HepG2 (cell line): ENCODE measurements around the gene EBF4. TPM values are rescaled to one million over a fixed set of nuclear protein-coding genes. Genes with fewer than 3 reads are reported as not detected.
A peak's percentile ranks its signal among the peaks of the same experiment; 100 is the strongest.

Source experiments
- ATAC-seq: fragments of 200-7000 bp; cut with Tn5 transposase; 3 replicates; pipeline ENCODE4 v1.9.1; 2020; ENCODE audit warnings: mild to moderate bottlenecking, moderate library complexity
- BruUV-seq: library from RNA; stranded (reverse); fragments of 400-500 nt; replicated peaks from 2 replicates; lab custom pipeline; 2021; lab: Mats Ljungman, UMichigan
- CTCF ChIA-PET: fragments of 300-600 bp; formaldehyde crosslinking; extraction: SDS; loops from one replicate; lab custom pipeline; 2021; ENCODE audit warnings: low total read pairs, inconsistent platforms, low intra/inter-chr PET ratio; lab: Yijun Ruan, JAX
- POLR2A ChIA-PET: fragments of 350-600 bp; sonication (Branson Sonifier 250); formaldehyde crosslinking; loops from one replicate; lab custom pipeline; 2020; ENCODE audit warnings: antibody characterized with exemption, inconsistent platforms; lab: Yijun Ruan, JAX
- DNase-seq: peaks from one replicate; pipeline ENCODE4 v3.0.0-alpha.2; 2015; ENCODE audit warnings: low spot score
- FAIRE-seq: peaks from 3 replicates; lab custom pipeline; 2011; peaks lifted over from hg19 to GRCh38; lab: Jason Lieb, UNC
- H2AFZ ChIP-seq: one replicate; pipeline ENCODE4 v1.6.1; 2011; ENCODE audit warnings: low read length, inconsistent platforms
- H3K27ac ChIP-seq: fragments of 300-600 bp; 3 replicates; pipeline ENCODE4 v1.8.0; 2011; ENCODE audit warnings: mixed run types, mild to moderate bottlenecking, mixed read lengths, low read length, inconsistent platforms; ENCODE audit not compliant: insufficient read depth; ENCODE audit errors: extremely low read length
- H3K27me3 ChIP-seq, 2 experiments: fragments of 200-600 bp in 1 of 2; 2 replicates in 1 of 2; 3 replicates in 1 of 2; pipeline versions ENCODE4 v1.6.0 to v1.8.0; 2011; ENCODE audit warnings: low read length in 2 of 2, mild to moderate bottlenecking in 2 of 2, moderate library complexity in 2 of 2, inconsistent platforms in 1 of 2; ENCODE audit not compliant: insufficient read depth in 2 of 2, control insufficient read depth in 1 of 2
- H3K36me3 ChIP-seq, 2 experiments: fragments of 200-600 bp in 1 of 2; replicated peaks in 1 of 2; 2 replicates in 1 of 2; 3 replicates in 1 of 2; pipeline versions ENCODE4 v1.5.1 to v1.8.0; 2011; ENCODE audit warnings: low read length in 2 of 2, inconsistent platforms in 1 of 2; ENCODE audit not compliant: insufficient read depth in 2 of 2, control insufficient read depth in 1 of 2
- H3K4me1 ChIP-seq: 2 replicates; pipeline ENCODE4 v1.5.1; 2012; ENCODE audit warnings: low read length, inconsistent platforms; ENCODE audit not compliant: insufficient read depth
- H3K4me2 ChIP-seq: 2 replicates; pipeline ENCODE4 v1.6.0; 2011; ENCODE audit warnings: low read depth, low read length, inconsistent platforms
- H3K4me3 ChIP-seq, 3 experiments: fragments of 200-600 bp in 1 of 3; sonication (generic), shearing (Covaris generic) in 1 of 3; replicated peaks in 1 of 3; 2 replicates each; pipeline ENCODE4 v1.5.1; 2011 to 2016; ENCODE audit warnings: low read length in 3 of 3, inconsistent platforms in 2 of 3, low read depth in 2 of 3, mild to moderate bottlenecking in 2 of 3, control low read depth in 1 of 3, mixed read lengths in 1 of 3; ENCODE audit not compliant: insufficient read depth in 1 of 3
- H3K79me2 ChIP-seq: one replicate; pipeline ENCODE4 v1.6.1; 2011; ENCODE audit warnings: low read length, inconsistent platforms; ENCODE audit not compliant: insufficient read depth
- H3K9ac ChIP-seq: 2 replicates; pipeline ENCODE4 v1.6.0; 2011; ENCODE audit warnings: mild to moderate bottlenecking, low read depth, low read length, inconsistent platforms; ENCODE audit not compliant: insufficient read depth
- H3K9me3 ChIP-seq: 2 replicates; pipeline ENCODE4 v1.5.1; 2012; ENCODE audit warnings: mild to moderate bottlenecking, low read length
- H4K20me1 ChIP-seq: 2 replicates; pipeline ENCODE4 v1.6.0; 2011; ENCODE audit warnings: inconsistent platforms, mild to moderate bottlenecking, low read length, moderate library complexity; ENCODE audit not compliant: insufficient read depth
- CREB1 ChIP-seq, 2 experiments: fragments of 450-650 bp in 1 of 2; IDR thresholded peaks; 2 replicates each; pipeline ENCODE4 v1.6.1; 2016 to 2017; ENCODE audit warnings: control low read depth in 1 of 2, mild to moderate bottlenecking in 1 of 2, missing compliant biosample characterization in 1 of 2, missing genetic modification characterization in 1 of 2
- CREM ChIP-seq, 2 experiments: sonication (generic) in 1 of 2; formaldehyde crosslinking in 1 of 2; IDR thresholded peaks; 2 replicates each; pipeline versions ENCODE4 v1.4.0 to v1.6.1; 2016 to 2020; ENCODE audit warnings: antibody characterized with exemption in 1 of 2, mild to moderate bottlenecking in 1 of 2, missing genetic modification reagents in 1 of 2
- EHMT2 ChIP-seq: fragments of 200-600 bp; sonication (generic); IDR thresholded peaks from 2 replicates; pipeline ENCODE4 v1.7.0; 2017; ENCODE audit warnings: antibody characterized with exemption, low read depth, low read length, borderline replicate concordance
- NFE2L2 ChIP-seq: fragments of 150-350 bp; IDR thresholded peaks from 2 replicates; pipeline ENCODE4 v1.6.1; 2014; ENCODE audit warnings: low read length
- PRPF4 ChIP-seq: fragments of 200-400 bp; formaldehyde crosslinking; IDR thresholded peaks from 2 replicates; pipeline ENCODE4 v1.6.1; 2016; ENCODE audit warnings: low read length, low read depth; ENCODE audit not compliant: poor library complexity, severe bottlenecking
- ZBTB42 ChIP-seq: sonication (generic); formaldehyde crosslinking; IDR thresholded peaks from 2 replicates; pipeline ENCODE4 v1.5.0; 2020; ENCODE audit warnings: mild to moderate bottlenecking, missing genetic modification reagents
- ZNF12 ChIP-seq: sonication (generic); formaldehyde crosslinking; IDR thresholded peaks from 2 replicates; pipeline ENCODE4 v1.5.0; 2020; ENCODE audit warnings: missing genetic modification reagents
- ZNF121 ChIP-seq: sonication (generic); formaldehyde crosslinking; IDR thresholded peaks from 2 replicates; pipeline ENCODE4 v1.5.0; 2020; ENCODE audit warnings: mild to moderate bottlenecking, missing genetic modification reagents
- ZNF232 ChIP-seq: sonication (generic); formaldehyde crosslinking; IDR thresholded peaks from 2 replicates; pipeline ENCODE4 v1.4.0; 2020; ENCODE audit warnings: missing genetic modification reagents, borderline replicate concordance
- ZNF234 ChIP-seq: sonication (generic); formaldehyde crosslinking; conservative IDR thresholded peaks from 2 replicates; pipeline ENCODE4 v1.5.1; 2020; ENCODE audit warnings: mild to moderate bottlenecking, missing genetic modification reagents
- ZNF496 ChIP-seq: sonication (generic); formaldehyde crosslinking; IDR thresholded peaks from 2 replicates; pipeline ENCODE4 v1.8.1; 2023; ENCODE audit warnings: mild to moderate bottlenecking, moderate library complexity, missing genetic modification reagents; ENCODE audit not compliant: insufficient replicate concordance
- ZNF589 ChIP-seq: sonication (generic); formaldehyde crosslinking; conservative IDR thresholded peaks from 2 replicates; pipeline ENCODE4 v1.8.0; 2022; ENCODE audit warnings: mild to moderate bottlenecking, moderate library complexity, missing genetic modification reagents
- ZNF773 ChIP-seq: sonication (generic); formaldehyde crosslinking; IDR thresholded peaks from 2 replicates; pipeline ENCODE4 v1.4.0; 2020; ENCODE audit warnings: missing genetic modification reagents, borderline replicate concordance
- WGBS: methylation state at CpG from one replicate; pipeline ENCODE4 v1.1.6; 2017; ENCODE audit warnings: low lambda C conversion rate; 5-methylcytosine and 5-hydroxymethylcytosine counted together
- in situ Hi-C: cut with HindIII; loops from 2 replicates; pipeline ENCODE4 v1.10.0; 2017; ENCODE audit warnings: low pct_unique_long_range_greater_than_20kb; ENCODE audit not compliant: extremely low pct_ligation_motif_present
- intact Hi-C: fragments of 100-400 bp; cut with micrococcal nuclease; formaldehyde crosslinking; loops from one replicate; pipeline ENCODE4 v1.10.0; 2022; ENCODE audit not compliant: unreplicated experiment
- polyA plus RNA-seq, 8 experiments: library from polyadenylated mRNA; depleted of rRNA in 3 of 8; stranded (reverse) in 7 of 8; unstranded in 1 of 8; fragments of >200 nt; fragmentation: Illumina TruSeq in 4 of 8; extraction: Trizol in 4 of 8; gene quantifications; 2 replicates each; pipeline versions ENCODE4 v1.2.1 to v1.2.3, GENCODE V29; 2011 to 2016; ENCODE audit warnings: low read depth in 4 of 8, missing spikeins in 1 of 8, mixed read lengths in 1 of 8; ENCODE audit not compliant: insufficient read depth in 1 of 8
- total RNA-seq, 5 experiments: library from RNA; depleted of rRNA; stranded (reverse); fragments of >200 nt; fragmentation: Illumina TruSeq; extraction: Trizol; gene quantifications; 2 replicates each; pipeline ENCODE4 v1.2.3, GENCODE V29; 2016; ENCODE audit warnings: low read depth in 1 of 5
- TF ChIP-seq, protein P1 (sequence below): sonication (generic); formaldehyde crosslinking; conservative IDR thresholded peaks from 2 replicates; pipeline ENCODE4 v1.8.1; 2023; ENCODE audit warnings: missing genetic modification reagents
- TF ChIP-seq, protein P2 (sequence below): sonication (generic); formaldehyde crosslinking; IDR thresholded peaks from 2 replicates; pipeline ENCODE4 v1.8.0; 2022; ENCODE audit warnings: missing genetic modification reagents, mild to moderate bottlenecking, inconsistent platforms, borderline replicate concordance

The EBF4 gene
- total and polyA plus RNA-seq, 2 of the 13 experiments (the other 11 are each of a cell fraction or from before 2014, with no cell fraction given), result 0.84 to 2.2 TPM

DNA sequence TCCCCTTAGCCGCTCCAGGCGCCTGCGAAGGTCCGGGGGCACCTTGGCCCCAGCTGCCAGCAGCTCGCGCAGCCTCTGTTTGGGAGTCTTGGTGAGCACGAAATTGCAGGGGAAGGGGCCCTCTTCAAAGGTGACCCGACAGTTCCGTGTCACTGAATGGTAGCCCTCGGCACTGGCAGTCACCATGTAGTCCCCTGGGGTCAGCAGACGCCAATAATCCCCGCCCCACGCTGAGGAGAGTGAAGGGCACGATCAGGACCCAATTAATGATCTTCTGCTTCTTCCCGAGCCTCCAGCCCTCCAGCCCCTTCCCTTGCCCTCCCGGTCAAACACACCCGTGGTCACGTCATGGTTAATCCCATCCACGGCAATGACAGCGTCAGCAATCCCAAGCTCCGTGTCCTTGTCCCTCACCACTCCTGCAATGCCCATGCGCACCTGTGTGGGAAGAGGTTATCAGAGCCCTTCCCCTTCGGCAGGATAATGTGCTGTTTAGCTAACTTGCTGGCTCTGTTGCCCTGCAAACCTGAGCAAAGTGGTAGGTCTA, 101.7 kb downstream of the EBF4 start:
- DNase-seq, result no peak
- H3K36me3 ChIP-seq, result no peaks in the 10 kb centered on the region
- no peak for FAIRE-seq
- H4K20me1 ChIP-seq, result no peaks in the 10 kb centered on the region
- peaks cover 16 to 67% of the 10 kb centered on the region in 2 experiments for H3K27me3 ChIP-seq
- in situ Hi-C loops, result no loop called here
- CTCF ChIA-PET, result no interaction called here
- H3K79me2 ChIP-seq, result no peaks in the 10 kb centered on the region
- H3K4me3 ChIP-seq, result no peak overlapping the region
- no peak for ATAC-seq
- POLR2A ChIA-PET, result no interaction called here
- H3K27ac ChIP-seq, result no peak overlapping the region
- no TSS peak for BruUV-seq
- TF ChIP-seq ZNF232 (CRISPR knock-in tag) (no peak), CREB1 (IDR thresholded peaks at IDR 0.05) (peak; percentile 65; the same call in 1 of the 2 replicates), CREB1 (CRISPR knock-in tag; IDR thresholded peaks at IDR 0.05) (no peak)
- no peak overlapping the region for H3K9ac ChIP-seq
- intact Hi-C loops, result no loop called here
- no peaks in the 10 kb centered on the region for H3K9me3 ChIP-seq
- no peak overlapping the region for H3K4me2 ChIP-seq
- no peaks in the 10 kb centered on the region for H3K4me1 ChIP-seq
- 43% methylated on average over 23 of the region's 23 CpGs for WGBS
- H2AFZ ChIP-seq, result no peak overlapping the region

DNA sequence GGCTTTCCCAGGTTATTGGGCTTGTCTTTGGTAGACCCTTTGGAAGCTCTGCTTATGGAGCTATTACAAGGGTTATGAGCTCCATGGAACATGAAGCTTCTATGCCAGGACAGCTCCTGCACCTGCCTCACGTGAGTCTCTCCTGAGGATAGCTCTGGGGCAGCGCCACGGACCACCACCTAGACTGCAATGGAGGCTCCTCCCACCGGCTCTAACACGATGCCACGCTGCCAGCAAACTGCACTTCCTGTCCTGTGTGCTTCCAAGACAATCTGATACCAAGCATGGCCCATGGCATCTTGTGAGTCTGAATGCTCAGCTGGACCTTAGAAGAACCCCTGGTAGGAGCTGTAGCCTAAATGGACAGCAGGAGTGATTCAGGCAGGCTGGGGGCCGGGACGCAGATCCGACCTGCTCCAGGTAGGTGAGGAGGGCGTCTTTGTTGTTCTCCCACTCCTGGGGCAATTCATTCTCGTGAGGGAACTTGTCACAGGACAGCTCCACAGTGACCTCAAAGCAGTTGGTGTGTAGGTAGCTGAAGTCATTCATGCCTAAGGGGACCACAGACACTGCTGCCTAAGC, 102.4 kb downstream of the EBF4 start:
- BruUV-seq, result no TSS peak
- intact Hi-C loops, result no loop called here
- in situ Hi-C loops, result no loop called here
- no peaks in the 10 kb centered on the region for H4K20me1 ChIP-seq
- H3K36me3 ChIP-seq, result no peaks in the 10 kb centered on the region
- no peak for ATAC-seq
- WGBS, result 29% methylated on average over 9 of the region's 11 CpGs
- FAIRE-seq, result no peak
- H3K9ac ChIP-seq, result no peak overlapping the region
- H3K79me2 ChIP-seq, result no peaks in the 10 kb centered on the region
- H3K27me3 ChIP-seq, result peaks cover 19 to 74% of the 10 kb centered on the region in 2 experiments
- ChIA-PET POLR2A (no interaction called here), CTCF (no interaction called here)
- no peak overlapping the region for H3K4me3 ChIP-seq
- DNase-seq, result no peak
- no peak overlapping the region for H2AFZ ChIP-seq
- no peaks in the 10 kb centered on the region for H3K9me3 ChIP-seq
- no peak overlapping the region for H3K4me2 ChIP-seq
- no peak overlapping the region for H3K27ac ChIP-seq
- no peaks in the 10 kb centered on the region for H3K4me1 ChIP-seq
- TF ChIP-seq, protein P1, sequence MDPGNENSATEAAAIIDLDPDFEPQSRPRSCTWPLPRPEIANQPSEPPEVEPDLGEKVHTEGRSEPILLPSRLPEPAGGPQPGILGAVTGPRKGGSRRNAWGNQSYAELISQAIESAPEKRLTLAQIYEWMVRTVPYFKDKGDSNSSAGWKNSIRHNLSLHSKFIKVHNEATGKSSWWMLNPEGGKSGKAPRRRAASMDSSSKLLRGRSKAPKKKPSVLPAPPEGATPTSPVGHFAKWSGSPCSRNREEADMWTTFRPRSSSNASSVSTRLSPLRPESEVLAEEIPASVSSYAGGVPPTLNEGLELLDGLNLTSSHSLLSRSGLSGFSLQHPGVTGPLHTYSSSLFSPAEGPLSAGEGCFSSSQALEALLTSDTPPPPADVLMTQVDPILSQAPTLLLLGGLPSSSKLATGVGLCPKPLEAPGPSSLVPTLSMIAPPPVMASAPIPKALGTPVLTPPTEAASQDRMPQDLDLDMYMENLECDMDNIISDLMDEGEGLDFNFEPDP (CRISPR knock-in tag), result no peak
- no peak for TF ChIP-seq EHMT2
- no peak for TF ChIP-seq CREM (IDR thresholded peaks at IDR 0.05)
- no peak for TF ChIP-seq CREM (CRISPR knock-in tag; IDR thresholded peaks at IDR 0.05)
- no peak for TF ChIP-seq ZNF121
- no peak for TF ChIP-seq ZNF773 (CRISPR knock-in tag)
- TF ChIP-seq NFE2L2, result no peak
- no peak for TF ChIP-seq ZNF589 (CRISPR knock-in tag)
- no peak for TF ChIP-seq ZNF12
- no peak for TF ChIP-seq ZNF234
- no peak for TF ChIP-seq PRPF4
- no peak for TF ChIP-seq ZBTB42 (CRISPR knock-in tag)
- TF ChIP-seq ZNF496 (CRISPR knock-in tag), result no peak
- TF ChIP-seq, protein P2, sequence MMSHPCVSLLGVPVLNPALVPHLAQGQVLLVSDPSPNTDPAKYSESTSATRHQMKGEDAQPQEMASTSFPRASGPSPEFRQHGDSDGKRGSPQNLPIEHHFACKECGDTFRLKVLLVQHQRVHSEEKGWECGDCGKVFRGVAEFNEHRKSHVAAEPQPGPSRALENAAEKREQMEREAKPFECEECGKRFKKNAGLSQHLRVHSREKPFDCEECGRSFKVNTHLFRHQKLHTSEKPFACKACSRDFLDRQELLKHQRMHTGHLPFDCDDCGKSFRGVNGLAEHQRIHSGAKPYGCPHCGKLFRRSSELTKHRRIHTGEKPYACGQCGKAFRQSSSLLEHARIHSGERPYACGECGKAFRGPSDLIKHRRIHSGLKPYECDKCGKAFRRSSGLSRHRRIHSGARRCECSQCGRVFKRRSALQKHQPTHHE, result no peak
